ENCODE measurements around the gene SYNDIG1. TPM values are rescaled to one million over a fixed set of nuclear protein-coding genes. Genes with fewer than 3 reads are reported as not detected.

SYNDIG1 gene
- total RNA-seq, 4 donors from 2014 or later: 0.20 to 1.3 (median 0.66) TPM; not detected in 1

DNA sequence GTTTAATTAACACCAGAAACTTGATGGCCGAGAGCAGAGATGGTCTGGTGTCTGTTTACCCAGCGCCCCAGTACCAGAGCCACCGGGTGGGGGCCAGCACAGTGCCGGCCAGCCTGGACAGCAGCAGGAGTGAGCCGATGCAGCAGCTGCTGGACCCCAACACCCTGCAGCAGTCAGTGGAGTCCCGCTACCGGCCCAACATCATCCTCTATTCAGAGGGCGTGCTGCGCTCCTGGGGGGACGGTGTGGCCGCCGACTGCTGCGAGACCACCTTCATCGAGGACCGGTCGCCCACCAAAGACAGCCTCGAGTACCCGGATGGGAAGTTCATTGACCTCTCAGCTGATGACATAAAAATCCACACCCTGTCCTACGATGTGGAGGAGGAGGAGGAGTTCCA lies 73.7 kb downstream of the SYNDIG1 start:
- no peak for TF ChIP-seq POLR2A (IDR thresholded peaks at IDR 0.05)
- TF ChIP-seq, protein P1, sequence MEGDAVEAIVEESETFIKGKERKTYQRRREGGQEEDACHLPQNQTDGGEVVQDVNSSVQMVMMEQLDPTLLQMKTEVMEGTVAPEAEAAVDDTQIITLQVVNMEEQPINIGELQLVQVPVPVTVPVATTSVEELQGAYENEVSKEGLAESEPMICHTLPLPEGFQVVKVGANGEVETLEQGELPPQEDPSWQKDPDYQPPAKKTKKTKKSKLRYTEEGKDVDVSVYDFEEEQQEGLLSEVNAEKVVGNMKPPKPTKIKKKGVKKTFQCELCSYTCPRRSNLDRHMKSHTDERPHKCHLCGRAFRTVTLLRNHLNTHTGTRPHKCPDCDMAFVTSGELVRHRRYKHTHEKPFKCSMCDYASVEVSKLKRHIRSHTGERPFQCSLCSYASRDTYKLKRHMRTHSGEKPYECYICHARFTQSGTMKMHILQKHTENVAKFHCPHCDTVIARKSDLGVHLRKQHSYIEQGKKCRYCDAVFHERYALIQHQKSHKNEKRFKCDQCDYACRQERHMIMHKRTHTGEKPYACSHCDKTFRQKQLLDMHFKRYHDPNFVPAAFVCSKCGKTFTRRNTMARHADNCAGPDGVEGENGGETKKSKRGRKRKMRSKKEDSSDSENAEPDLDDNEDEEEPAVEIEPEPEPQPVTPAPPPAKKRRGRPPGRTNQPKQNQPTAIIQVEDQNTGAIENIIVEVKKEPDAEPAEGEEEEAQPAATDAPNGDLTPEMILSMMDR (IDR thresholded peaks at IDR 0.05 in 4 of 5, conservative IDR thresholded peaks at IDR 0.05 in 1 of 5): no peak
- ATAC-seq: no peak
- no peak overlapping the region for H3K4me3 ChIP-seq
- in situ Hi-C loops (cut with MboI; ENCODE audit: low sequenced_read_pairs in 4 of 4): loop anchor here in 1 of 4 donors (25.0 kb wide), 1 partner anchor 231 kb away; no protein-coding TSS in a partner anchor
- H3K27ac ChIP-seq: no peak overlapping the region
- H3K36me3 ChIP-seq: no peaks in the 10 kb centered on the region
- no peaks in the 10 kb centered on the region for H3K9me3 ChIP-seq
- H3K4me1 ChIP-seq: no peaks in the 10 kb centered on the region
- intact Hi-C loops (cut with DNase I; ENCODE audit: low total_unique reads): no loop called here
- DNase-seq: no peak
- no peaks in the 10 kb centered on the region for H3K27me3 ChIP-seq

DNA sequence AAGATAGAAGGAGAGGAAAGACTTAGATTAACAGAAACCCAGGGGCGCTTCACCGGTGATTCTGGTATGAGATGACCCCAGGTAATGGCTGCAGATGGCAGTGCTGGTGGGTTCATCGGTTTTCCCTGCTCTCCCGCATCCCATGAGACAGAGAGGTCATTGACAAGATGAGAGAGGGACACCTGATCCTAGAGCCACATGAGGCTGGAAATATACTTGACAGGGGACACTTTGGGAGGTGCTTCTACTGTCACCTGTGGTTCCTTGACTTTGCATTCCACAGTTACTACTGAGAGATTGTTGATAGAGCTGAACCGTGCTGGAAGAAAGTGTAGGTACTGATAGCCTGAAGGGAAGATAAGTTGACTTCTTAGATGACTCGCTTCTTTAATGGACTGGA lies 74.3 kb downstream of the SYNDIG1 start:
- in situ Hi-C loops (cut with MboI; ENCODE audit: low sequenced_read_pairs in 4 of 4): loop anchor here in 1 of 4 donors (25.0 kb wide), 1 partner anchor 231 kb away; no protein-coding TSS in a partner anchor

DNA sequence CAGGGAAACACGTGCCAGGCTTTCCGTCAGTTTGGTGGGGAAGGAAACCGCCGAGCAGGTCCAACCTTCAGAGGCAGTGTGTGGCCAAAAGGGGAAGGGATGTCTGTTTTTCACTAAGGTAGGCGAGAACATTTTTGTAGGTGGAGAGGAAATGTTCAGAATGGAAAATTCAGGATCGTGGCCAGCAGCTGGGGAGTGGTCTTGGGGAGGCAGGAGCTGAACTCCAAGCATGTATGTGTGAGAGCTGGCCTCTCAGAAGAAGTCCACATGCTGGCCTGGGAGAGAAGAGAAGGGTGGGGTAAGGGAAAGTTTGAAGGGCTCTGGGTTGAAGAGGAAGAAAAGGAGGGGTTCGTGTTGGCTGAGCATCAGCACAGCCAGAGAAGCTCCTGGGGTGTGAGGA lies 74.9 kb downstream of the SYNDIG1 start:
- DNase-seq: no peak
- intact Hi-C loops (cut with DNase I; ENCODE audit: low total_unique reads) (no loop called here), in situ Hi-C loops (cut with MboI; ENCODE audit: low sequenced_read_pairs in 4 of 4) (loop anchor here in 1 of 4 donors (25.0 kb wide), 1 partner anchor 232 kb away; no protein-coding TSS in a partner anchor)
- no peak for ATAC-seq
- H3K9me3 ChIP-seq: no peaks in the 10 kb centered on the region
- no peaks in the 10 kb centered on the region for H3K36me3 ChIP-seq
- H3K4me1 ChIP-seq: no peaks in the 10 kb centered on the region
- no peak for TF ChIP-seq POLR2A (IDR thresholded peaks at IDR 0.05)
- TF ChIP-seq, protein P1 (IDR thresholded peaks at IDR 0.05 in 4 of 5, conservative IDR thresholded peaks at IDR 0.05 in 1 of 5): no peak
- no peak overlapping the region for H3K27ac ChIP-seq
- no peaks in the 10 kb centered on the region for H3K27me3 ChIP-seq
- no peak overlapping the region for H3K4me3 ChIP-seq

More for the DNA sequence above, 74.3 kb downstream of the SYNDIG1 start:
- no peak for TF ChIP-seq POLR2A (IDR thresholded peaks at IDR 0.05)
- TF ChIP-seq, protein P1 (IDR thresholded peaks at IDR 0.05 in 4 of 5, conservative IDR thresholded peaks at IDR 0.05 in 1 of 5): no peak
- Histone ChIP-seq H3K27me3 (no peaks in the 10 kb centered on the region), H3K9me3 (no peaks in the 10 kb centered on the region), H3K4me3 (no peak overlapping the region), H3K36me3 (no peaks in the 10 kb centered on the region), H3K27ac (no peak overlapping the region), H3K4me1 (no peaks in the 10 kb centered on the region)
- intact Hi-C loops (cut with DNase I; ENCODE audit: low total_unique reads): no loop called here
- ATAC-seq (no peak), DNase-seq (no peak)

DNA sequence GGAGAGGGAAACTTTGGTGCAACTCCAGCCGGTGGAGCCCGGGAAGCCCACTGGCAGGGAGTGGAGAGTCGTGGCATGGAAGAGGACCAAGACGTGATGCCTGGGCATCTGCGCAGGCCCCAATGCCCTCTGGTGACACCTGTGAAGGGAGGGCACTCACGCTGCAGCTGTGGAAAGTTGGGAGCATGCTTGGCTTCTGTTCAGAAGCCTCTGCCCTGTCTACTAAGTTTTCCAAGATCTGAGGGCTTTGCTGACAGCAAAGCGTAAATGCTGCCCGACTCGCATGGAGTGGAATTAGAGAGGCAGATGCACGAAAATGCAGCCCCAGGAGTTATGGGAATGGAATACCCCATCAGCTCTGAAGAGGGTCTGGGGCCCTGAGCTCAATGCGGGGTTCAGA lies 75.7 kb downstream of the SYNDIG1 start:
- no peaks in the 10 kb centered on the region for H3K27me3 ChIP-seq
- ATAC-seq: no peak
- no peaks in the 10 kb centered on the region for H3K9me3 ChIP-seq
- DNase-seq: no peak
- H3K27ac ChIP-seq: no peak overlapping the region
- intact Hi-C loops (cut with DNase I; ENCODE audit: low total_unique reads): loop anchor here (5.0 kb wide), 1 partner anchor 473 kb away; no protein-coding TSS in a partner anchor
- no peaks in the 10 kb centered on the region for H3K36me3 ChIP-seq
- H3K4me1 ChIP-seq: no peaks in the 10 kb centered on the region
- no peak overlapping the region for H3K4me3 ChIP-seq
- in situ Hi-C loops (cut with MboI; ENCODE audit: low sequenced_read_pairs in 4 of 4): loop anchor here in 1 of 4 donors (25.0 kb wide), 1 partner anchor 233 kb away; no protein-coding TSS in a partner anchor
- TF ChIP-seq, protein P1 (IDR thresholded peaks at IDR 0.05 in 4 of 5, conservative IDR thresholded peaks at IDR 0.05 in 1 of 5): no peak
- TF ChIP-seq POLR2A (IDR thresholded peaks at IDR 0.05): no peak

All from gastrocnemius medialis (tissue), 4 donors.